ENCODE data around the gene ZWILCH. TPM values are rescaled to one million over a fixed set of nuclear protein-coding genes. Genes with fewer than 3 reads are reported as not detected.

ZWILCH gene
- total RNA-seq, 1 experiment from 2014 or later, result 39.9 TPM

DNA sequence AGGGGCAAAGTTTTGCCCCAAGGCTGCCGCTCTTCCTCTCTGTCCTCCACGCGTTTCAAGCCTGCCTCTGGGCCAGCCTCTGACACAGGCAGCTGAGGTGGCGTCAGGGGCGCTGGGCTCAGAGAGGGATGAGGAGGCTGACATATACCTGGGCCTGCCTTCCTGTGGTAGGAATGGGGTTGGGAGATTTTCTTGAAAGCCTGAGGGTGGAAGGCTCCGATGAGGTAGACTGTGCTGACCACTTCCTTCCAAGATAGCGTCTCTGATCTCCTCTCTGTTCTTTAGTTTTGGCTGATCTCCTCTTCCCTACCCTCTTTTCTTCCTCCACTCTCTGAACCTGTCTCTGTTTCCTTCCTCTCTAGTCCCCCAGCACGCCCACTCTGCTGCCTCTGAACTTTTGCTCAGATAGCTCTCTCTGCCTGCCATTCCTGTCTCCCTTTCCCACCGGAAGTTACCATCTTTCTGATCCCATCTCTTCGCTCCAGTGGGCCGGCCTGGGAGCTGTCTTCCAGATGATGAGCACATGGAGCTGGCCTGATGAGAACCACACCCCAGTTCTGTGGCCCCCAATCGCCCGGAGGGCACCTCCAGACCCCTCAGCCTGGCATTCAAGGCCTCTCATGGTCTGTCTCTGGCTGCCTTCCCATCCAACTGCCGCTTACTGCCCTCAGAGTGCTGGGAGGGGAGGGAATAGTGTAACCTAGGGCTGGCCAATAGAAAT lies 93.1 kb downstream of the ZWILCH start:
- intact Hi-C loops (cut with micrococcal nuclease; ENCODE audit: unreplicated experiment) (no loop called here), in situ Hi-C loops (cut with HindIII; ENCODE audit: low pct_unique_long_range_greater_than_20kb, low sequenced_read_pairs) (no loop called here)
- no peak for DNase-seq (ENCODE audit: low read depth, low spot score)
- no peaks in the 10 kb centered on the region for H3K27me3 ChIP-seq (ENCODE audit: control insufficient read depth, insufficient read depth, low read length)
- TF ChIP-seq, protein P1, sequence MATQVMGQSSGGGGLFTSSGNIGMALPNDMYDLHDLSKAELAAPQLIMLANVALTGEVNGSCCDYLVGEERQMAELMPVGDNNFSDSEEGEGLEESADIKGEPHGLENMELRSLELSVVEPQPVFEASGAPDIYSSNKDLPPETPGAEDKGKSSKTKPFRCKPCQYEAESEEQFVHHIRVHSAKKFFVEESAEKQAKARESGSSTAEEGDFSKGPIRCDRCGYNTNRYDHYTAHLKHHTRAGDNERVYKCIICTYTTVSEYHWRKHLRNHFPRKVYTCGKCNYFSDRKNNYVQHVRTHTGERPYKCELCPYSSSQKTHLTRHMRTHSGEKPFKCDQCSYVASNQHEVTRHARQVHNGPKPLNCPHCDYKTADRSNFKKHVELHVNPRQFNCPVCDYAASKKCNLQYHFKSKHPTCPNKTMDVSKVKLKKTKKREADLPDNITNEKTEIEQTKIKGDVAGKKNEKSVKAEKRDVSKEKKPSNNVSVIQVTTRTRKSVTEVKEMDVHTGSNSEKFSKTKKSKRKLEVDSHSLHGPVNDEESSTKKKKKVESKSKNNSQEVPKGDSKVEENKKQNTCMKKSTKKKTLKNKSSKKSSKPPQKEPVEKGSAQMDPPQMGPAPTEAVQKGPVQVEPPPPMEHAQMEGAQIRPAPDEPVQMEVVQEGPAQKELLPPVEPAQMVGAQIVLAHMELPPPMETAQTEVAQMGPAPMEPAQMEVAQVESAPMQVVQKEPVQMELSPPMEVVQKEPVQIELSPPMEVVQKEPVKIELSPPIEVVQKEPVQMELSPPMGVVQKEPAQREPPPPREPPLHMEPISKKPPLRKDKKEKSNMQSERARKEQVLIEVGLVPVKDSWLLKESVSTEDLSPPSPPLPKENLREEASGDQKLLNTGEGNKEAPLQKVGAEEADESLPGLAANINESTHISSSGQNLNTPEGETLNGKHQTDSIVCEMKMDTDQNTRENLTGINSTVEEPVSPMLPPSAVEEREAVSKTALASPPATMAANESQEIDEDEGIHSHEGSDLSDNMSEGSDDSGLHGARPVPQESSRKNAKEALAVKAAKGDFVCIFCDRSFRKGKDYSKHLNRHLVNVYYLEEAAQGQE (IDR thresholded peaks at IDR 0.05; ENCODE audit: insufficient read depth in 1 of 2, low read depth in 2 of 2, low read length in 1 of 2), result no peak
- no peak for TF ChIP-seq POLR2AphosphoS5 (IDR thresholded peaks at IDR 0.05; ENCODE audit: low read depth, low read length)
- no peak for TF ChIP-seq TCF7L2 (IDR thresholded peaks at IDR 0.05; ENCODE audit: low read depth, low read length)
- TF ChIP-seq, protein P2, sequence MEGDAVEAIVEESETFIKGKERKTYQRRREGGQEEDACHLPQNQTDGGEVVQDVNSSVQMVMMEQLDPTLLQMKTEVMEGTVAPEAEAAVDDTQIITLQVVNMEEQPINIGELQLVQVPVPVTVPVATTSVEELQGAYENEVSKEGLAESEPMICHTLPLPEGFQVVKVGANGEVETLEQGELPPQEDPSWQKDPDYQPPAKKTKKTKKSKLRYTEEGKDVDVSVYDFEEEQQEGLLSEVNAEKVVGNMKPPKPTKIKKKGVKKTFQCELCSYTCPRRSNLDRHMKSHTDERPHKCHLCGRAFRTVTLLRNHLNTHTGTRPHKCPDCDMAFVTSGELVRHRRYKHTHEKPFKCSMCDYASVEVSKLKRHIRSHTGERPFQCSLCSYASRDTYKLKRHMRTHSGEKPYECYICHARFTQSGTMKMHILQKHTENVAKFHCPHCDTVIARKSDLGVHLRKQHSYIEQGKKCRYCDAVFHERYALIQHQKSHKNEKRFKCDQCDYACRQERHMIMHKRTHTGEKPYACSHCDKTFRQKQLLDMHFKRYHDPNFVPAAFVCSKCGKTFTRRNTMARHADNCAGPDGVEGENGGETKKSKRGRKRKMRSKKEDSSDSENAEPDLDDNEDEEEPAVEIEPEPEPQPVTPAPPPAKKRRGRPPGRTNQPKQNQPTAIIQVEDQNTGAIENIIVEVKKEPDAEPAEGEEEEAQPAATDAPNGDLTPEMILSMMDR (IDR thresholded peaks at IDR 0.05), result no peak
- BruUV-seq (replicated peaks), result no TSS peak
- CTCF ChIA-PET, result no interaction called here
- POLR2A ChIA-PET, result no interaction called here
- no peak for ATAC-seq
- H3K36me3 ChIP-seq (ENCODE audit: control insufficient read depth, insufficient read depth, low read length), result no peaks in the 10 kb centered on the region
- no peak overlapping the region for H3K27ac ChIP-seq (ENCODE audit: low read length)
- no peak overlapping the region for H3K4me3 ChIP-seq (ENCODE audit: low read depth in 2 of 2, low read length in 2 of 2)
- H3K4me1 ChIP-seq (ENCODE audit: control insufficient read depth, insufficient read depth, low read length), result peaks cover 15% of the 10 kb centered on the region
- no peaks in the 10 kb centered on the region for H3K9me3 ChIP-seq (ENCODE audit: control insufficient read depth, insufficient read depth, low read depth, low read length)

Small RNAs within 50 kb of the gene (microRNA-seq; reads per million reads assigned to microRNA genes)
- 0.95 reads per million for gene MIR4512 (ENCODE audit: unreplicated experiment)

Other genes with a start within 250 kb of the ZWILCH start
- gene DIS3L, start 211.8 kb upstream of the ZWILCH start, total RNA-seq (2021; ENCODE audit: unreplicated experiment), result 31.1 TPM
- gene TIPIN, start 148.6 kb upstream of the ZWILCH start, total RNA-seq (2021; ENCODE audit: unreplicated experiment), result 19.7 TPM
- 67.9 TPM for gene MAP2K1, start 118.4 kb upstream of the ZWILCH start, total RNA-seq (2021; ENCODE audit: unreplicated experiment)
- 36.4 TPM for gene SNAPC5, start 7.6 kb upstream of the ZWILCH start, total RNA-seq (2021; ENCODE audit: unreplicated experiment)
- 2,268 TPM for gene RPL4, start 471 bp upstream of the ZWILCH start, total RNA-seq (2021; ENCODE audit: unreplicated experiment)
- gene LCTL, start 60.7 kb downstream of the ZWILCH start, total RNA-seq (2021; ENCODE audit: unreplicated experiment), result not detected
- gene SMAD6, start 196.9 kb downstream of the ZWILCH start, total RNA-seq (2021; ENCODE audit: unreplicated experiment), result 45.9 TPM